ENCODE results near the gene CKS1B. TPM values are rescaled to one million over a fixed set of nuclear protein-coding genes. Genes with fewer than 3 reads are reported as not detected.

CKS1B gene
- total and polyA plus RNA-seq, 9 of the 15 experiments (the other 6 are each of a cell fraction or from before 2014, with no cell fraction given), result 215 to 1,103 (median 460) TPM

- TF ChIP-seq ARID4B (CRISPR knock-in tag; IDR thresholded peaks at IDR 0.05) (peak; percentile 59), NR1H2 (CRISPR knock-in tag; IDR thresholded peaks at IDR 0.05) (peak; percentile 89; the same call in 1 of the 2 replicates), ZNF253 (CRISPR knock-in tag; conservative IDR thresholded peaks at IDR 0.05) (no peak), NFRKB (IDR thresholded peaks at IDR 0.05; ENCODE audit: low read depth) (0 out of 2 replicates have a peak, but pooled peaks have one; percentile 34), ZNF778 (CRISPR knock-in tag; IDR thresholded peaks at IDR 0.05) (no peak), CGGBP1 (CRISPR knock-in tag; IDR thresholded peaks at IDR 0.05) (no peak; the same call in 1 of the 2 replicates), ZNF184 (CRISPR knock-in tag; IDR thresholded peaks at IDR 0.05) (no peak), KAT8 (IDR thresholded peaks at IDR 0.05; ENCODE audit: low read depth) (no peak), NRF1 (conservative IDR thresholded peaks at IDR 0.05 in 1 of 2, IDR thresholded peaks at IDR 0.05 in 1 of 2) (peak; percentile 80 to 83), ZNF592 (IDR thresholded peaks at IDR 0.05) (peak; percentile 61; the same call in 1 of the 2 replicates), ZBTB8A (IDR thresholded peaks at IDR 0.05; ENCODE audit: partially characterized antibody) (no peak), ZNF146 (CRISPR knock-in tag; IDR thresholded peaks at IDR 0.05; ENCODE audit: unreplicated experiment) (no peak), ILF3 (IDR thresholded peaks at IDR 0.05; ENCODE audit: borderline replicate concordance) (peak; percentile 94; the same call in 1 of the 2 replicates), ZNF384 (IDR thresholded peaks at IDR 0.05; ENCODE audit: low read depth, low read length) (no peak), POLR2AphosphoS2 (IDR thresholded peaks at IDR 0.05; ENCODE audit: low read length) (peak; percentile 95), NCOA2 (IDR thresholded peaks at IDR 0.05; ENCODE audit: partially characterized antibody in 2 of 2) (no peak), EP400 (IDR thresholded peaks at IDR 0.05) (peak; percentile 79), HDAC6 (IDR thresholded peaks at IDR 0.05; ENCODE audit: low read depth, low read length) (no peak)
Measured at GRCh38 chr1:154961207-154962155, 13.0 kb upstream of the CKS1B start, which contains the start of gene PYGO2 (continued).
